Spleen (tissue), 7 donors: ENCODE measurements around the gene MED13L.
"Not testable (repeated sequence)": the region's sequence is repeated elsewhere in the genome, so short reads cannot be mapped to it uniquely, and the experiment has no call there.

Experiments
- POLR2A ChIP-seq, 3 donors: fragments of 450-650 bp; IDR thresholded peaks; one replicate each; pipeline ENCODE4 v1.5.1; 2017; ENCODE audit warnings: antibody characterized with exemption in 3 of 3, mild to moderate bottlenecking in 1 of 3
- TF ChIP-seq, protein P1 (sequence below), 11 experiments: fragments of 200-600 bp in 7 of 11; fragments of 450-650 bp in 4 of 11; sonication (generic) in 4 of 11; IDR thresholded peaks in 8 of 11; conservative IDR thresholded peaks in 3 of 11; 1 replicate in 7 of 11; 2 replicates in 4 of 11; pipeline versions ENCODE4 v1.4.0 to v1.8.0; 2016 to 2021; ENCODE audit warnings: antibody characterized with exemption in 11 of 11, inconsistent platforms in 4 of 11, mild to moderate bottlenecking in 1 of 11
- donor health status: DM: no; HTN: no; CAD: no; lungs with moderate emphysema.
- donor health status: DM: no; HTN: no; CAD: no.
- donor health status: DM: no; HTN: no; CAD: no.

DNA sequence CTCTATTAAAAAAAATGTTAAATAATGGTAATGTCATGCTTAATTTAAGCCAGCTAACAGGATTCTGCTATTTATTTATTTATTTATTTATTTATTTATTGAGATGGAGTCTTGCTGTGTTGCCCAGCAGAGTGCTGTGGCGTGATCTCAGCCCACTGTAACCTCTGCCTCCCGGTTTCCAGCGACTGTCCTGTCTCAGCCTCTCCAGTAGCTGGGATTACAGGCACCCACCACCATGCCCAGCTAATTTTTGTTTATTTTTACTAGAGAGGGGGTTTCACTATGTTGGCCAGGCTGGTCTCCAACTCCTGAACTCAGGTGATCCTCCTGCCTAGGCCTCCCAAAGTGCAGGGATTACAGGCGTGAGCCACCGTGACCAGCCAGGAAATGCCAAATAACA is 43.3 kb downstream of the MED13L start:
- TF ChIP-seq, protein P1, sequence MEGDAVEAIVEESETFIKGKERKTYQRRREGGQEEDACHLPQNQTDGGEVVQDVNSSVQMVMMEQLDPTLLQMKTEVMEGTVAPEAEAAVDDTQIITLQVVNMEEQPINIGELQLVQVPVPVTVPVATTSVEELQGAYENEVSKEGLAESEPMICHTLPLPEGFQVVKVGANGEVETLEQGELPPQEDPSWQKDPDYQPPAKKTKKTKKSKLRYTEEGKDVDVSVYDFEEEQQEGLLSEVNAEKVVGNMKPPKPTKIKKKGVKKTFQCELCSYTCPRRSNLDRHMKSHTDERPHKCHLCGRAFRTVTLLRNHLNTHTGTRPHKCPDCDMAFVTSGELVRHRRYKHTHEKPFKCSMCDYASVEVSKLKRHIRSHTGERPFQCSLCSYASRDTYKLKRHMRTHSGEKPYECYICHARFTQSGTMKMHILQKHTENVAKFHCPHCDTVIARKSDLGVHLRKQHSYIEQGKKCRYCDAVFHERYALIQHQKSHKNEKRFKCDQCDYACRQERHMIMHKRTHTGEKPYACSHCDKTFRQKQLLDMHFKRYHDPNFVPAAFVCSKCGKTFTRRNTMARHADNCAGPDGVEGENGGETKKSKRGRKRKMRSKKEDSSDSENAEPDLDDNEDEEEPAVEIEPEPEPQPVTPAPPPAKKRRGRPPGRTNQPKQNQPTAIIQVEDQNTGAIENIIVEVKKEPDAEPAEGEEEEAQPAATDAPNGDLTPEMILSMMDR (IDR thresholded peaks at IDR 0.05 in 8 of 11, conservative IDR thresholded peaks at IDR 0.05 in 3 of 11), result not testable (repeated sequence)
- TF ChIP-seq POLR2A (IDR thresholded peaks at IDR 0.05), result not testable (repeated sequence)
